ENCODE results near the gene CERKL.

The CERKL gene

GRCh38 chr2:181500201-181500600 lies 156.7 kb downstream of the CERKL start:
- DNase-seq (ENCODE audit: low spot score) = no peak

DNA sequence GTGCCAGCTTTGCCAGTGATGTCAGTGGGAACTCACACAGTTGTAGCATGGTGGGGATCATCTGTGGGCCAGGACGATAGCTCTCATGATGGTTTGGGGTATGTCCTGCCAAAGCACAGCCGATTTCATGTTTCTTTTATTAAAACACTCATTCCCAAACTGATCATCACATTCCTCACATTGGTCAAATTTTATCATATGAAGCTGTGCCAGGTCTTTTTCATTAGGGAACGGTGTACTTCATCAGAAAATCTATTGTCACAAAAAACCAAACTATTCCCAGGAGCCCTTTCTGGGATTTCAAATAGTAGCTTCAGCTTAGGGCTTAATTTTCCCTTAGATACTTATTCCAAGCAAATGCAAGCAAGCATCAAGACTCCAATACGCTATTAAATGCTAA lies 157.7 kb downstream of the CERKL start:
- DNase-seq (ENCODE audit: low spot score) = no peak
